Endothelial cell of umbilical vein (primary cell): Measurements from ENCODE around the gene CDKN2B-AS1. TPM values are rescaled to one million over a fixed set of nuclear protein-coding genes. Genes with fewer than 3 reads are reported as not detected.

Experiments
- BruUV-seq: library from RNA; stranded (reverse); fragments of 400-500 nt; replicated peaks from 2 replicates; lab custom pipeline; 2021; lab: Mats Ljungman, UMichigan
- CTCF ChIA-PET: fragments of 300-600, 350-600 bp; sonication (Branson Sonifier 250); formaldehyde crosslinking; loops from one replicate; lab custom pipeline; 2021; ENCODE audit warnings: antibody characterized with exemption, inconsistent platforms; lab: Charles Lee
- POLR2A ChIA-PET: fragments of 300-600, 350-600 bp; sonication (Branson Sonifier 250); formaldehyde crosslinking; loops from one replicate; lab custom pipeline; 2021; ENCODE audit warnings: antibody characterized with exemption, inconsistent platforms; lab: Charles Lee
- DNase-seq: peaks from one replicate; pipeline ENCODE4 v3.0.0-alpha.2; 2011; ENCODE audit warnings: low read depth, low spot score
- FAIRE-seq: peaks from 2 replicates; lab custom pipeline; 2011; peaks lifted over from hg19 to GRCh38; lab: Jason Lieb, UNC
- H2AFZ ChIP-seq: 2 replicates; pipeline ENCODE4 v1.6.0; 2012; ENCODE audit warnings: low read depth, low read length, control low read depth, inconsistent platforms
- H3K27ac ChIP-seq: 2 replicates; pipeline ENCODE4 v1.5.1; 2011; ENCODE audit warnings: low read depth, mild to moderate bottlenecking, control low read depth, low read length, moderate library complexity; ENCODE audit not compliant: insufficient read depth
- H3K27me3 ChIP-seq, 2 experiments: 2 replicates each; pipeline versions ENCODE4 v1.6.0 to v1.6.1; 2011; ENCODE audit warnings: low read length in 2 of 2, mixed read lengths in 1 of 2; ENCODE audit not compliant: control insufficient read depth in 2 of 2, insufficient read depth in 2 of 2
- H3K36me3 ChIP-seq, 2 experiments: 2 replicates in 1 of 2; 3 replicates in 1 of 2; pipeline ENCODE4 v1.5.1; 2011; ENCODE audit warnings: low read length in 2 of 2, mild to moderate bottlenecking in 1 of 2, moderate library complexity in 1 of 2; ENCODE audit not compliant: control insufficient read depth in 2 of 2, insufficient read depth in 2 of 2; ENCODE audit errors: extremely low read depth in 1 of 2
- H3K4me1 ChIP-seq: 3 replicates; pipeline ENCODE4 v1.5.1; 2011; ENCODE audit warnings: mild to moderate bottlenecking, low read length; ENCODE audit not compliant: control insufficient read depth, insufficient read depth; ENCODE audit errors: extremely low read depth
- H3K4me2 ChIP-seq: 2 replicates; pipeline ENCODE4 v1.6.1; 2011; ENCODE audit warnings: low read length, control low read depth, mixed read lengths; ENCODE audit not compliant: insufficient read depth
- H3K4me3 ChIP-seq, 3 experiments: fragments of 200-600 bp in 1 of 3; sonication (generic), shearing (Covaris generic) in 1 of 3; replicated peaks in 1 of 3; 2 replicates each; pipeline ENCODE4 v1.5.1; 2011 to 2016; ENCODE audit warnings: control low read depth in 3 of 3, low read length in 3 of 3, mild to moderate bottlenecking in 2 of 3, inconsistent platforms in 1 of 3, low read depth in 1 of 3, moderate library complexity in 1 of 3; ENCODE audit not compliant: insufficient read depth in 1 of 3
- H3K79me2 ChIP-seq: 2 replicates; pipeline ENCODE4 v1.6.0; 2012; ENCODE audit warnings: low read length, inconsistent platforms; ENCODE audit not compliant: control insufficient read depth, insufficient read depth
- H3K9ac ChIP-seq: replicated peaks from 2 replicates; pipeline ENCODE3; 2011; ENCODE audit warnings: low read length, control low read depth; ENCODE audit not compliant: insufficient read depth; ENCODE audit errors: extremely low read depth
- H3K9me1 ChIP-seq: replicated peaks from 3 replicates; pipeline ENCODE4 v1.6.0; 2011; ENCODE audit warnings: mild to moderate bottlenecking, low read length; ENCODE audit not compliant: control insufficient read depth, insufficient read depth; ENCODE audit errors: extremely low read depth
- H3K9me3 ChIP-seq: replicated peaks from 2 replicates; pipeline ENCODE4 v1.5.1; 2012; ENCODE audit warnings: low read length, inconsistent platforms; ENCODE audit not compliant: control insufficient read depth, insufficient read depth
- H4K20me1 ChIP-seq: replicated peaks from 2 replicates; pipeline ENCODE3; 2011; ENCODE audit warnings: mild to moderate bottlenecking, low read length; ENCODE audit not compliant: control insufficient read depth, insufficient read depth; ENCODE audit errors: extremely low read depth
- CTCF ChIP-seq, 2 donors: IDR thresholded peaks; 1 replicate in 1 of 2; 2 replicates in 1 of 2; pipeline ENCODE4 v1.5.1; 2011; ENCODE audit warnings: low read length in 2 of 2, mild to moderate bottlenecking in 2 of 2, moderate library complexity in 2 of 2, control low read depth in 1 of 2, inconsistent platforms in 1 of 2, low read depth in 1 of 2; ENCODE audit not compliant: insufficient read depth in 1 of 2; ENCODE audit errors: extremely low read depth in 1 of 2
- EZH2 ChIP-seq: IDR thresholded peaks from 2 replicates; pipeline ENCODE4 v1.6.1; 2012; ENCODE audit warnings: borderline replicate concordance, low read depth, mild to moderate bottlenecking, moderate library complexity, low read length, inconsistent platforms; ENCODE audit not compliant: severe bottlenecking
- FOS ChIP-seq: IDR thresholded peaks from 2 replicates; pipeline ENCODE4 v1.6.1; 2011; ENCODE audit warnings: mild to moderate bottlenecking, low read length, moderate library complexity, borderline replicate concordance; ENCODE audit not compliant: insufficient read depth
- GATA2 ChIP-seq: IDR thresholded peaks from 2 replicates; pipeline ENCODE4 v1.7.0; 2011; ENCODE audit warnings: low read depth, mild to moderate bottlenecking, moderate library complexity, mixed read lengths, low read length; ENCODE audit not compliant: insufficient read length, insufficient read depth
- JUN ChIP-seq: IDR thresholded peaks from 2 replicates; pipeline ENCODE4 v1.6.1; 2011; ENCODE audit warnings: borderline replicate concordance, low read depth; ENCODE audit not compliant: insufficient read length, insufficient read depth
- MYC ChIP-seq: IDR thresholded peaks from one replicate; pipeline ENCODE4 v1.6.1; 2011; ENCODE audit warnings: mild to moderate bottlenecking, low read depth, low read length
- POLR2A ChIP-seq: IDR thresholded peaks from 2 replicates; pipeline ENCODE4 v1.6.1; 2012; ENCODE audit warnings: low read depth, mild to moderate bottlenecking, control low read depth, low read length
- POLR2AphosphoS5 ChIP-seq: IDR thresholded peaks from 2 replicates; pipeline ENCODE4 v1.6.1; 2012; ENCODE audit warnings: low read depth, mild to moderate bottlenecking, control low read depth, low read length, moderate library complexity; ENCODE audit not compliant: insufficient read depth
- dilution Hi-C: fragments of 300-500 bp; cut with MboI; formaldehyde crosslinking; loops from one replicate; pipeline ENCODE4 v1.15.0; 2019; ENCODE audit warnings: low sequenced_read_pairs; ENCODE audit not compliant: extremely low pct_ligation_motif_present
- intact Hi-C: fragments of 100-400 bp; cut with micrococcal nuclease; formaldehyde crosslinking; loops from one replicate; pipeline ENCODE4 v1.10.0; 2022
- polyA plus RNA-seq, 4 experiments: library from polyadenylated mRNA; depleted of rRNA in 3 of 4; stranded (reverse) in 3 of 4; unstranded in 1 of 4; fragments of >200 nt; gene quantifications; 2 replicates each; pipeline versions ENCODE4 v1.2.1 to v1.2.3, GENCODE V29; 2011 to 2012; ENCODE audit warnings: missing spikeins in 1 of 4
- total RNA-seq: library from RNA; stranded (reverse); gene quantifications from 2 replicates; pipeline ENCODE4 v1.2.3, GENCODE V29; 2021
- TF ChIP-seq, protein P1 (sequence below): IDR thresholded peaks from 2 replicates; pipeline ENCODE4 v1.6.1; 2011; ENCODE audit not compliant: insufficient read depth, insufficient read length

Gene CDKN2B-AS1
- total and polyA plus RNA-seq, 2 donors (not counting 3 experiments of a cell fraction or from before 2014, with no cell fraction given): 0.44 to 1.9 TPM

GRCh38 chr9:22033012-22033630 is 38.5 kb downstream of the CDKN2B-AS1 start:
- CTCF ChIA-PET: interaction anchor here (1.0 to 2.1 kb wide), 2 partner anchors 25 to 31 kb away, joined by 3 to 7 read pairs; partner anchors contain the start of gene CDKN2B

More at GRCh38 chr9:22033012-22033630, 38.5 kb downstream of the CDKN2B-AS1 start:
- no peaks in the 10 kb centered on the region for H3K9me3 ChIP-seq
- no peak for TF ChIP-seq CTCF (IDR thresholded peaks at IDR 0.05; ENCODE audit: extremely low read depth in 1 of 2, insufficient read depth in 1 of 2, low read depth in 1 of 2, low read length in 2 of 2)
- TF ChIP-seq EZH2: no peak
- no peak for TF ChIP-seq GATA2
- TF ChIP-seq POLR2AphosphoS5: no peak
- TF ChIP-seq FOS: no peak
- TF ChIP-seq, protein P1, sequence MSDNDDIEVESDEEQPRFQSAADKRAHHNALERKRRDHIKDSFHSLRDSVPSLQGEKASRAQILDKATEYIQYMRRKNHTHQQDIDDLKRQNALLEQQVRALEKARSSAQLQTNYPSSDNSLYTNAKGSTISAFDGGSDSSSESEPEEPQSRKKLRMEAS: no peak
- no peak for TF ChIP-seq JUN
- no peak for TF ChIP-seq POLR2A
- no peak for TF ChIP-seq MYC
- H3K36me3 ChIP-seq: no peaks in the 10 kb centered on the region
- H4K20me1 ChIP-seq: no peaks in the 10 kb centered on the region
- no peak overlapping the region for H2AFZ ChIP-seq
- peaks cover 12% of the 10 kb centered on the region for H3K4me1 ChIP-seq
- H3K4me3 ChIP-seq: no peak overlapping the region
- no peaks in the 10 kb centered on the region for H3K79me2 ChIP-seq
- intact Hi-C loops: no loop called here
- H3K27me3 ChIP-seq: no peaks in the 10 kb centered on the region
- no TSS peak for BruUV-seq
- POLR2A ChIA-PET: no interaction called here
- no peak overlapping the region for H3K4me2 ChIP-seq
- H3K9me1 ChIP-seq: no peaks in the 10 kb centered on the region
- H3K27ac ChIP-seq: no peak overlapping the region
- FAIRE-seq: no peak
- dilution Hi-C loops: no loop called here
- DNase-seq: no peak
- H3K9ac ChIP-seq: no peak overlapping the region
